ENCODE measurements around the gene SNRNP200.
"Not testable (repeated sequence)": the region's sequence is repeated elsewhere in the genome, so short reads cannot be mapped to it uniquely, and the experiment has no call there.

Gene SNRNP200

DNA sequence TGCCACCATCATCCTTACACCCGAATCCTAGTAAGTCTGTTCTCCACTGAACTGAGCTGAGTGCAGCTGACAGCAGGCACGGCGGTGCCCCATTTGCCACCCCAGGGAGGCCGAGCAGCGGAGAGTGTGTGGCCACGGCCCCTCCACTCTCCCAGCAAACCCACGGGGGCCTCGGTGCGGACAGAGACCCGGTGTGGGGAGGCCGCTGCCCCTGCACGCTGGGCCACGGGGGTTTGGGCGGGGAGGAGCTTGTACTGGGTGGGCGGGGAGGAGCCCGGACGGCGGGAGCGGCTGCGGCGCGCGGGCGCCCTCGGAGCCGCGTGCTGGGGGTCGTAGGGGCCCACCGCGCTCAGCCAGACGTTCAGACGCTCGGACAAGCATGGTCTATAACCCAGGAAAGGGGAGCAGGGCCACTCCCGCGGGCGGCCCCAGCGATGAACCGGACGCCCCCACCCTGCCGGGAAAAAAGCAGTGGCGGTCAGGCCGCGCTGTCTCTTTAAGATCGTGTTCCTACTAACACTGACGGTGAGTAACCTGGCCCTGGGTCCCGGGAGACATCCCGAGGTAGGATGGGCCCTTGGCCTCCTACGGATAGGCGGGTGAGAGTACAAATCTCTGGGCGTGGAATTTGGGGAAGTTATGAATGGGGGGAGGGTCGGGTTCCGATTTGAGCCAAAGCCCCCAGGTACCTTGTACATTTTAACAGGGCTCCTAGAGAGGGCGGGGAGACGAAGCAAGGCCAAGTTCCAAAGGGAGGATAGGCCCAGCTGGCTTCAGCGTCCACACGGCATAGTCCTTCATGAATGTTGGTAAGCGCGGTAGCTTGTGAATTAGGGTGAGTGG lies 19.9 kb upstream of the SNRNP200 start, which contains the start of gene ITPRIPL1:
Gene ITPRIPL1, plus strand, starts transcription at position 277 of the 843 bp plus-strand sequence. Its CDS starts 523 bp downstream, at position 800.
- DNase-seq (ENCODE audit: low read depth in 2 of 2), result peak in 1 of 2 donors; percentile 36

DNA sequence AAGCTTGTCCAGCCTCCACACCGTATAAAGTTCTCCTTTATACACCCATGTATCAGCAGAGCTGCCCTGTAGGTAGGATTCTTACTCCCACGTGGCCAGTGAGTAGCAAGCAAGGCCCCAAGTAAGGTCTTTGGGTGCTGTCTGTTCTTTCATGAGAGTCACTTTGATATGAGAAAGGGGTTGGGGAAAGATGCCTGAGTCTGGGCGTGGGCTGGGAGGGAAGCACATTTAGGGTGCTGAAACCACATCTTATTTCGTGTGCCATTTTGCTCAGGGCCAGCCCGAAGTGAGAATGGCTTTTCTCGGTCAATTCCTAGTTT lies 19.3 kb upstream of the SNRNP200 start:
- DNase-seq (ENCODE audit: low read depth in 2 of 2), result peak in 1 of 2 donors; percentile 21

DNA sequence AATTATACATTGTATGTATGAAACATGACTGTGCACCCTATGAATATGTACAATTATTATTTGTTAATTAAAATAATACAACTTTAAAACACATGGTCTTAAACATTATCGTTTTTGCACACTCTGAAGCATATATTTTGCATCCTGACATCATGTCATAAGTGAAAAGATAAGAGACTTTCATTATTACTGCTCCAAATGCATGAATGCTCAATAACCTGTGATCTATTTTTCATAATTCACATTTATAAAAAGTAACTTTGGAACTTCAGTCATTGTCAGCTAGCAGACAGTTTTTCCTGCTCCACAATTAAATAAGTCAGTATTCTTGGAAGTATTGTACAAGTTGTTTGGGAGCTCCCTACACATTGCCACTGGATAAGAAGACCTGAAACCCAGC lies 18.5 kb upstream of the SNRNP200 start:
- DNase-seq (ENCODE audit: low read depth in 2 of 2), result no peak

DNA sequence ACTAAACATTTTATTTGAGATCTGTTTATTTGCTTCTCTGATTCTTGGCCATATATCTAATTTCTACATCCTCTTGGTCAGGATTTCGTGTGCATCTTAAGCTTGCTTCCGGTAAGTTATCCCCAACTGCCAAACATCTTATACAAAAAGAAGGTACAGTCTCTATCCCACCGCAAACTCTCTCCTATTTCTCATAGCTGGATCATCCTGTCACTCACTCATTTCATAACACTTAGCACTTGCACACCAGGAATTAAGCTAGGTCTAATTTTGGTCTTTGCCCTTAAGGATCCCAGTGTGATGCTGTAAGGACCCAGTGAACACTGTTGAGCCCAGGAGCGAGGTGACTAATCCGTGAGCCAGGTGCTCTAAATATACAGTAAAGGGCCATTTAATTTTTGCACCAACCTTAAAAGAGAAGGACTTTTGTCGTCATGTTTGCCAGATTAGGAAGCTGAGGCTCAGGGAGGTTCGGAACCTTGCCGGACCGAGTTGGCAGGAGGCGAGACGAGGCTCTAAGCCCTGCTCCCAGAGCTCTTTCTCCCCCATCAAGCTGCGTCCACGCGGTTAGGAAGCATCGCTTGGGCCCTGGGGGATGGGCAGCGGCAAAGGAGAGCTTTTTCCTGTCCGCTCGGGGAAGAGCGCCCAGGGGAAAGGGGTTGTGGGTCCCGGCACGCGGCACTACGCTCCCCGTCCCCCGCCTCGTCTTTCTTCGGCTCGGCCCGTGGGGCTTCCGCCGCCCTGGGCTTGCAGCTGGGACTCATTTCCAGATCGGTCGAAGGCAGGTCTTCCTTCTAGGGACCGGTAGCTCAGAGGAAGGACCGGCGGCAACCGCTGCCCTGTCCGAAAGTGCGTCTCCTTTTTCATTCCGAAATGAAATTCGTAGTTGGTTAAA lies 15.6 kb upstream of the SNRNP200 start:
- DNase-seq (ENCODE audit: low read depth in 2 of 2), result peak in 1 of 2 donors; percentile 36

DNA sequence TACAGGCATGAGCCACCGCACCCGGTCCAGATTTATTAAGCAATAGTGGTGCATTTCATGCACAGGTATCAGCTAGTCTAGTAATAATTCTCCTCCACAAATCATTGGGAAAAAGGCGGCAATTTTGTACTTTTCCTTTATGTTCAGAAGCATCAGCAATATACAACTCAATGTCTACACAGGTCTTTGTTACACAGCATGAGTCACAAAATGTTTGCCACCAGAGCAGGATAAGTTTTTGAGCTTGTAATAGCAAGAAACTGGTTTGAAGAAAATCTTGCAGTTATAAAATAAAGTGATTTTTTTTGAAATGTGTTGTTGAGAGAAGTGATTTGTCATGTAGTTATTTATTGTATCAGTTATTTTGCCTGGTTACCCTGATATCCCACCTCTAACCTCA lies 15.0 kb upstream of the SNRNP200 start:
- no peak for DNase-seq (ENCODE audit: low read depth in 2 of 2)

DNA sequence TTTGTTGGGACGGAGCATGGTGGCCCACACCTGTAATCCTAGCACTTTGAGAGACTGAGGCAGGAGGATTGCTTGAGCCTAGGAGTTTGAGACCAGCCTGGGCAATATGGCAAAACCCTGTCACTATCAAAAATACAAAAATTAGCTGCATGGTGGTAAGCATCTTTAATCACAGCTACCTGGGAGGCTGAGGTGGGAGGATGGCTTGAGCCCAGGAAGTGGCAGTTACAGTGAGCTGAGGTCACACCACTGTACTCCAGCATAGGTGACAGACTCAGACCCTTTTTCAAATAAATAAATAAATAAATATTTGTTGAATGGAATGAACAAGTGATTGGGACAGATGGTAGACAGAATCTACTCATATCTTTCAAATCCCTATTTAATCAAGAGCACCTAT lies 14.1 kb upstream of the SNRNP200 start:
- DNase-seq (ENCODE audit: low read depth in 2 of 2), result no peak

DNA sequence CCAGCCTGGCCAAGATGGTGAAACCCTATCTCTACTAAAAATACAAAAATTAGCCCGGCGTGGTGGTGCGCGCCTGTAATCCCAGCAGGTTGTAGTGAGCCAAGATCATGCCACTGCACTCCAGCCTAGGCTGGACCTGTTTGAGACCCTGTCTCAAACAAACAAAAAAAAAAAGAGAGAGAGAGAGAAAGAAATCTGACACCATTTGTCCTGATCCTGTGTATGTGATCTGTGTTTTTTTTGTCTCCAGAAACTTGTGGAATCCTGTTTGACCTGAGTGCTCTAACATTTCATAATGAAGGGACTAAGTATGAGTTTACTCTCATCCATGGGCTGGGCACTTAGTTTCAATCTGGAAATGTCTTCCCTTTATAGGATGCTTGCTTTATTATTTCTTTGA lies 13.4 kb upstream of the SNRNP200 start:
- no peak for DNase-seq (ENCODE audit: low read depth in 2 of 2)

DNA sequence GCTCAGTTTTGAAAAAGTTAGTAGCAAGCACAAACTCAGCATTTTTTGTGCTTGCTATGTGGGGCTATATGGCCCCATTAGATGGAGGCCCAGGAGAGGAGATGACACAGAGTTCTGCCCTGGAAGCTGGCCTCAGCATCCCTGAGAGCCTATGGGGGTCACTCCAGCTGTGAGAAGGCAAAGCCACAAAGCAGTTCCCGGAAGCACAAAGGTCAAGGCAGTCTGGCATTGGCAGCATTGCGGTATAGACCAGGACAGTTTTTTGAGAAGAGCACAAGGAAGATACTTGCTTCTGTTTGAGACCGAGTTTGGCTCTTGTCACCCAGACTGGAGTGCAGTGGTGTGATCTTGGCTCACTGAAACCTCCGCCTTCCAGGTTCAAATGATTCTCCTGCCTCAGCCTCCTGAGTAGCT lies 12.2 kb upstream of the SNRNP200 start:
- no peak for DNase-seq (ENCODE audit: low read depth in 2 of 2)

DNA sequence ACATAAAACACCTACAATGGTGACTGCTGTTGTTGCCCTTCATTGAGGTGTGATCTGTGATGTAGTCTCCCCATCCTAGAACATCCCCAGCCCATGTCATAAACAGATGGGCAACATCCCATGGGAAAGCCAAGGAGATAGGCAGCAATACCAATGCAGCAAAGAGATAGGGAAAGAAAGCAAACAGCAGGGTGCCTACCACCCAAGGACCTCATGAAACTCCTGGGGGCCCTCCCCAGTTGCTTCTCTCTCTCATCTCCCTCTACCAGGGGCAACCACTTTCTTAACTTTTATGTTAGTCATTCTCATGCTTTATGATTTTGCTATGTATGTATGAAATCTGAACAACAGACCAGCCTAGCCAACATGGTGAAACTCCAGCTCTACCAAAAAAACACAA lies 11.7 kb upstream of the SNRNP200 start:
- DNase-seq (ENCODE audit: low read depth in 2 of 2), result no peak

DNA sequence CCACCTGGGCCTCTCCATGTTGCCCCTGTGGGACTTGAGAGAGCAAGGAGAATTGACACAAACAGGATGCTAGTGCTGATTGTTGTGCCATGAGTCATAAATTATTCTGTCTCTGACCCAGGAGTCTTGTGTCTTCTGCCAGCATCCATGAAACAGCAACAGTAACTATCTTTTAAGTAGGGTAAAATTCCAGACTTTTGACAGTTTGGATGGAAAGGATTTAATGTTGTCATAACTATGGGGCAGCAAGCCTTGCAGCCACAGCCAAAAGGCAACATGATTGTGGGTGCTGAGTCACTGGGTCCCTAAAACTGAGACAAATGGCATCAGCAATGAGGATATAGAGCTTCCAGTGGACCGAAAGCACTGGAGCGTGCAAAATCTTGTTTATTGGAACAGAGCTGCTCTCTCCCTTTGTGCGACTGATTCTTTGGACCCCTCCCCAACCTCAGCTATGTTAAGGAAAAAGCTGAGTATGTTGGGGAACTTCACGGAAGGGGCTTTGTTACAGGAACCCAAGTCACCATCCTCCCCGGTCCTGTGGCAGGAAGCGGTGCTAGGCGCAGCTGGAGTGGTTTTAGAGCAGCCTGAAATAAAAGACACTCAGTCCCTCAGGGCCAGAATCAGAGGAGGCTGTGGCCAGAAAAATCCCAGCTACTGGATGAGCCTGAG lies 10.2 kb upstream of the SNRNP200 start:
- peak in 1 of 2 donors; percentile 11 for DNase-seq (ENCODE audit: low read depth in 2 of 2)

DNA sequence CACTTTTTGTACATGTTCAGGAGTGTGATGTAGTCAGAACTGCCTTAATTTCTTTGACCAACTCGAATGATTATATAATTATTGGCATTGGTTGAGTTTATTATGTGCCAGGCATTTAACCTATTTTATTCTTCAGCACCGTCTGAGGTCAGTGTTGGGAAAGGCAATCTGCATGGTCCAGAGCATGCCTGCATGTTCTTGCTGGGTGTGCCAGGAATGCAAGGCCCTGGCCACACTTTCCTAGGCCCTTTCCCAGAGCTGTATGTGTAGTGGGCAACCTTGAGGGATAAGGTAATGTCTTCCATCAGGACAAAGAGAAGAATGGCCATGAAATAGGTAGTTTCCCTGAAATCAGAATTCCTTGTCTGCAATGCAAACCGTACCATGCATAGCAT lies 9.7 kb upstream of the SNRNP200 start:
- no peak for DNase-seq (ENCODE audit: low read depth in 2 of 2)

DNA sequence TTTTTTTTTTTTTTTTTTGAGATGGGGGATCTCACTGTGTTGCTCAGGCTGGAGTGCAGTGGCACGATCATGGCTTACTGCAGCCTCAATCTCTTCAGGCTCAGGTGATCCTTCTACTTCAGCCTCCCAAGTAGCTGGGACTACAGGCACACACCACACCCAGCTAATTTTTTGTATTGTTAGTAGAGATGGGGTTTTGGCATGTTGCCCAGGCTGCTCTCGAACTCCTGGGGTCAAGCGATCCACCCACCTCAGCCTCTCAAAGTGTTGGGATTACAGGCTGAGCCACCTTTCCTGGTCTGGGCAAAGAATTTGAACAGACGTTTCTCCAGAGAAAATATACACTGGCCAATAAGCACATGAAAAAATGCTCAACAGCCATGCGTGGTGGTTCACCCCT lies 2.9 kb upstream of the SNRNP200 start:
- DNase-seq (ENCODE audit: low read depth in 2 of 2), result no peak

DNA sequence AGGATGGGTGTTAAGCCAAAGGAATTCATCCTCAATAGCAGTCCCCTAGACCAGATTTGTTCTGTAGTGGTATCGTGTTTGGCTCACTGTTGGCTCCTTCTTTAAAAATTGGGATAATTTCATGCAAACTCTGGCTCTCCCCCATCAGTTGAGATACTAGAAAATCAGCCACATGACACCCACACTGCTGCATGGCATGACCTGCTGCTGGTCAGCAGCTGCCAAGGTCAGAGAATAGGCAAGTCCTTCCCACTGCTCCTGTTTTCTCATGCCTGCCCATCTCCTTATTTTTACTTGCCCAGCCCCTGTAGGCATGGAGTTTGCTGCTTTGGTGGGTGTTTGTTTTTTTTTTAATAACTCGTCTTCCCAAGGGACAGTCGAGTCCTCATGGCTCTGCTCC lies 1.0 kb upstream of the SNRNP200 start:
- DNase-seq (ENCODE audit: low read depth in 2 of 2), result no peak

DNA sequence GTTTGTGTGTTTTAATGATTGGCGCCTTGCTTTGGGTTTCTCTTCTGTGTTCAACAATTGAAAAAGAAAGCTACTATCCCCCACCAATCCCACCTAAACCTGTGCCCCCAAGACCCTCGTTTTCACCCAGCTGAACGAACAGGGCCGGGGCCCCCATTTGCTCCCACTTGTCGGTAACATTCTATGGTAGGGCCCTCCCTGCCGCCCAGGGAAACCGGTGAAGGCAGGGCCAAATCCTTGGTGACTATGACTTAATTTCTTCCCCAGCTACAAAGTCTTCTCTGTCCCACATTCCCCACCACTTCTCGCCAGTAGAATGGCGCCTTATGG lies 598 bp upstream of the SNRNP200 start:
- DNase-seq (ENCODE audit: low read depth in 2 of 2), result no peak

DNA sequence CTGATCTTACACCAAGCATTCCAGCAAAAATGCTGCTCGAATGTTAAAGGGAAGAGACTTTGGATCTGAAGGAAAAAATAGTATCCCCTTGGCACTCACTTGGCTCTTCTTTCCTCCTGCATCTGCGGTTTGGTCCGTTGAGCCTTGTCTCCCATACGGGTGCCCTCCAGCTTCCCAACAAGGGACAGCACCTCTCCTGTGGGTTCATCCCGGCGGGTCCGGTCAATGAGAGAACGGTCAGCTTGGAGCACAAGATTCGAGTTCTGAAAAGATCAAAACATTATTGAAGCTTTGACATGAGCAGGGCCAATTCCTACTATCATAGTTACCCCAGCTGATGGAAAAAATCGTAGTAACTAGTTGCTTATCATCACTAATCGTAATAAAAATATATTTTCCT lies 740 bp downstream of the SNRNP200 start:
- DNase-seq (ENCODE audit: low read depth in 2 of 2), result no peak

DNA sequence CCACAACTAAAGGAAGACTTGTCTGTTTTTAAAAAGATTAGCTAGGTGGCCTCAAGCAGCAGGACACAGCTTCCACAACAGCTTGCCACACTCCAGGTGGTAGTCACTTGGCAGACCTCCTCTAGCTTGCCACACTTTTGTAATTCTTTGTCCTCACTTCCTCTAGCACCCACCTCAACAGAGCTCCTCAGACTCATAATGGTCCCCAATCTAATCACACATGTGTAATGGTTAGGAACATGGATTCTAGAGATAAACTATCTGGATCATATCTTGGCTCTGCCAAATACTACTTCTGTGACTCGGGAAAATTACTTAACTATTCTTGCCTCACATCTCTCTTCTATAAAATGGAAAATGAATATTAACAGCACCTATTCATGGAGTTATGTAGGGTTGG lies 3.5 kb downstream of the SNRNP200 start:
- DNase-seq (ENCODE audit: low read depth in 2 of 2), result no peak

DNA sequence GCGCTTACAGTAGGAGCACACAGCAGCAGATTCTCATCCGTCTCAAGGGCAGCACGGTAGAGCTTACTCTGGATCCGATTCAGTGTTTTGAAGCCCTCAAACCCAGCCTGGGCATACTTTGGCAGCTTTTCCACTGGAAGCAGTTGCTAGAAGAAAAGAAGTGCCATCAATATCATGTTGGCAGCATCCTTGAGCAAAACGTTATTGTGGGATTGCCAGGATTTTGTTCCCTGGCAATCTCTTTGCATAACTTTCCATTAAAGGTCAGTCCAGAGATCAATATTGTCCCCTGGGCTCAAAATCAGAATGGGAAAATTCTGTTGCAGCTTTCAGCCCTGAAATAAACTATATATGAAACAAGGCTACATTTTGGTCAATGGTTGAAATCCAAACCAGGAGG lies 8.4 kb downstream of the SNRNP200 start:
- DNase-seq (ENCODE audit: low read depth in 2 of 2), result no peak

DNA sequence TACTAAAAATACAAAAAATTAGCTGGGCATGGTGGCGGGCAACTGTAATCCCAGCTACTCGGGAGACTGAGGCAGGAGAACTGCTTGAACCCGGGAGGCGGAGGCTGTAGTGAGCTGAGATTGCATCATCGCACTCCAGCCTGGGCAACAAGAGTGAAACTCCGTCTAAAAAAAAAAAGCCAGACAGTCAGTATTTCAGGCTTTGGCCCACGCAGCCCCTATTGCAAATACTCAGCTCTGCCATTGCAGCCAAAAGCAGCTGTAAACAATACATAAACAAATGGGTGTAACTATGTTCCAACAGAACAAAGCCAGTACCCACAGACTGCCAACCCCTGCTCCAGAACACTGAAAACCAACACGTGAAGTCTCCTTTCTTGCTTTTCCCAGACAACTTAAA lies 11.1 kb downstream of the SNRNP200 start:
- not testable (repeated sequence) for DNase-seq (ENCODE audit: low read depth in 2 of 2)

DNA sequence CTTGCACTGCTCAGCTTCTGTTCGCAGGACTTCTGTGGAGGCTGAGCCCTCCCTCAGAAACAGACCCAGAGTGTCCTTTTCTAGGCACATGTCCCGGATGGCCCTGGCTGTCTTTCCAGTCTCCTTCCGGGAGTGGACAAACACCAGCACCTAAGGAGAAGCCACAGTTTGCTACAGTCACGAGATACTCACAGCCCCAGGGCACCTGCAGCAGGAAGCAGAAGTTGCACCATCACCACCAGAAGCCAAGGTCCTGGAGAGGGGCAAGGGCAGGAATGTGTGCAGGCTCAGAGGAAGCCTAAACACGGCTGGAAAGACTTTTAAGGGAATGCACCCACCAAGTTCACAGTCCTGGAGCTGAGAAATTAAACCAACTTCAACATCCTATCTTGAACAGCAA lies 13.6 kb downstream of the SNRNP200 start:
- DNase-seq (ENCODE audit: low read depth in 2 of 2), result no peak

DNA sequence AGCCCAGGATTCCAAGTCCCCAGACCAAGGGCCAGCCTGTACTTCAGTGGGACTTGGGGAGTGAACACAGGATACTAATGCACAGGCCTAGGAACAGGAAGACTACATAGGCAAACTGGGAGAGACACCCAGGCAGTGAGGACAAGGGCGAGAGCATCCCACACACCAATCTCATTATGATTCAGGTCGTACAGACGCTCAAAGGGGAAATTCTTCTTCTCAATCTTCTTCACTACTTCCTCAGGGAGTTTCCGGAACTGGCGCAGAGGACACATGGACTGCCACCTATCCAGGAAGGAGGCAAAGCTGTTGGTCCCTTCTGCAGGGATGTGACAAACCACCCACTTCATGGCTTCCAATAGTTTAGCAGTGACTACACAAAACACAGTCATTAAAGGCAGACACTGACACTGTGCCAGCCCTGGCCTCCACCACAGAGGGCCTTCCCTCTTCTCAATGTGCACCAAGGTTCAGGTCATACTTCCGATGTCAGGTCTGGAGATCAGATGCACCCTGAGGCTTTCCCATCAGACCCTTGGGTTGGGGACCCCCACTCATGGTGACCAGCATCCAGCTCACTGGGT lies 18.0 kb downstream of the SNRNP200 start:
- no peak for DNase-seq (ENCODE audit: low read depth in 2 of 2)

DNA sequence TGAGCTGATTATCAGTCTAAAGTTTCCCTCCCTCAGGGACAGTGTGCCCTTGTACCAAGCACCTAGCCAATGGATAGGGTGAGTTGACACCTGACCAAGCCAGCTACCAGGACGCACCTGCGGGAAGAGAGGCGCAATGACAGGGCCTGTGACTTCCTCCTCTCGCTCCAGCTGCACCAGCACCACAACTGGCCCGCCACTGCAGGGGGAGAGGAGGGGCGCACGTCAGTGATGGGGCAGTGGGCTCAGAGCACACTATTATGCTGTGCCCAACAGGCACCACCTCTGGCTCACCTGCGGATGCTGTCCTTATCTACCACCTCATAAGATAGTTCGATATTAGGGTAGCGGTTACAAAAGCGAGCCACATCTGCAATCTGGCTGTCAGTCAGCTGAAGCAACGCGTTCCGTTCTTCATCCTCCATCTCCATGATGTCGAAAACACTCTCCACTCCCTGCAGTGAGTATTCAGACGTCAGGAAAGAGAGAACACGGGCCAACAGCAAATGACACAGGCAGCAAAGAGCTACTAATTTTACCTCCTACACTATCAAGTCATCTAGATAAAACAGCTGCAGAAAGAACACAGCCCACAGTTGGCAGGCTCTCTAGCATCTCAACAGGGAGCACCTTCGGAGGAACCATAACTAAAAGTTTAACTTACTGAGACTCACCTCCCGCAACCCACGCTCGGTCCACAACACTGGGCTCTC lies 28.4 kb downstream of the SNRNP200 start:
- no peak for DNase-seq (ENCODE audit: low read depth in 2 of 2)

Measured in stimulated activated CD8-positive, alpha-beta memory T cell treated with anti-CD3 and anti-CD28 coated beads, Interleukin-15, amount 100 ng/mL, for 48 hours (primary cell).